Testis (tissue), 3 donors: Measurements from ENCODE around the gene ARHGAP19. TPM values are rescaled to one million over a fixed set of nuclear protein-coding genes. Genes with fewer than 3 reads are reported as not detected.

Experiments used
- DNase-seq: peaks from one replicate; pipeline ENCODE4 v3.0.0-alpha.2; 2019
- H3K27ac ChIP-seq, 2 donors: fragments of 200-600 bp; sonication (generic); one replicate each; pipeline ENCODE4 v1.5.1; 2019
- H3K27me3 ChIP-seq: fragments of 200-600 bp; sonication (generic); one replicate; pipeline ENCODE4 v1.5.1; 2019
- H3K36me3 ChIP-seq: fragments of 200-600 bp; sonication (generic); one replicate; pipeline ENCODE4 v1.5.1; 2017; ENCODE audit warnings: low read depth; ENCODE audit errors: missing control alignments
- H3K4me1 ChIP-seq: fragments of 200-600 bp; sonication (generic); one replicate; pipeline ENCODE4 v1.5.1; 2019
- H3K4me3 ChIP-seq, 2 donors: fragments of 200-600 bp; sonication (generic); one replicate each; pipeline ENCODE4 v1.5.1; 2017 to 2019
- H3K9me3 ChIP-seq: fragments of 200-600 bp; sonication (generic); one replicate; pipeline ENCODE4 v1.5.1; 2017
- POLR2A ChIP-seq: fragments of 450-650 bp; IDR thresholded peaks from one replicate; pipeline ENCODE4 v1.6.1; 2017; ENCODE audit warnings: antibody characterized with exemption, mild to moderate bottlenecking, moderate library complexity
- WGBS, 2 donors: methylation state at CpG; one replicate each; pipeline ENCODE4 v1.1.5; 2018; 5-methylcytosine and 5-hydroxymethylcytosine counted together
- intact Hi-C: fragments of 100-400 bp; cut with DNase I; formaldehyde crosslinking; loops from one replicate; pipeline ENCODE4 v1.15.1; 2023; ENCODE audit warnings: low total_unique reads
- polyA plus RNA-seq: library from polyadenylated mRNA; stranded (reverse); fragments of 350-450 nt; fragmentation: Illumina TruSeq; extraction: RNeasy Lipid Tissue Mini Kit (QIAGEN cat#74804); gene quantifications from one replicate; pipeline ENCODE4 v1.2.3, GENCODE V29; 2014; ENCODE audit warnings: low read depth, low replicate concordance; ENCODE audit not compliant: insufficient read depth
- total RNA-seq, 2 donors: library from RNA; depleted of rRNA; stranded (reverse); fragments of >200 nt; gene quantifications; one replicate each; pipeline ENCODE4 v1.2.3, GENCODE V29; 2016
- TF ChIP-seq, protein P1 (sequence below), 3 experiments: fragments of 450-650 bp in 2 of 3; fragments of 200-600 bp in 1 of 3; sonication (generic) in 1 of 3; IDR thresholded peaks; one replicate each; pipeline ENCODE4 v1.5.1; 2016 to 2019; ENCODE audit warnings: antibody characterized with exemption in 3 of 3, mild to moderate bottlenecking in 2 of 3, moderate library complexity in 1 of 3

ARHGAP19 gene
- total and polyA plus RNA-seq, 3 donors from 2014 or later, result 40.5 to 54.6 (median 50.0) TPM

DNA sequence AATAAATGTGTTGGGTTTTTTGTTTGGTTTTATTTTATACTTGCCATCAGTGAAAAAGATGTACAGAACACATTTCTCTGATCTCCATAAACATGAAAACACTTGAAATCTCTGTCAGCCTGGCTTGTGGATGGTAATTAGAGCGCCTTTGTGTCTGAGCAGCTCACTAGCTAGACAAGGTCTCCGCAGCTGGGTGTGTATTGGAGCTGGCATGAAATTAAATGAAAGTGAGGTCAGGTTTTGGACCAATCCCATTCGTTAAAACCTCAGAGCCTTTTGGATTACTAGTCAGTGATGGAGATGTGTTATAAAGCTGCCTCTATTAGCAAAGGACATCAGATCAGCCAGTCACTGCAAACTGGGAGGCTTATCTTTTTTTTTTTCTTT lies 29.4 kb upstream of the ARHGAP19 start:
- Histone ChIP-seq H3K4me3 (no peak overlapping the region), H3K27ac (no peak overlapping the region), H3K36me3 (no peaks in the 10 kb centered on the region), H3K4me1 (peaks cover 13% of the 10 kb centered on the region), H3K27me3 (no peaks in the 10 kb centered on the region), H3K9me3 (no peaks in the 10 kb centered on the region)
- intact Hi-C loops, result no loop called here
- 62 to 63% methylated on average over 3 of the region's 3 CpGs for WGBS, 2 donors
- no peak for TF ChIP-seq POLR2A
- DNase-seq, result no peak

DNA sequence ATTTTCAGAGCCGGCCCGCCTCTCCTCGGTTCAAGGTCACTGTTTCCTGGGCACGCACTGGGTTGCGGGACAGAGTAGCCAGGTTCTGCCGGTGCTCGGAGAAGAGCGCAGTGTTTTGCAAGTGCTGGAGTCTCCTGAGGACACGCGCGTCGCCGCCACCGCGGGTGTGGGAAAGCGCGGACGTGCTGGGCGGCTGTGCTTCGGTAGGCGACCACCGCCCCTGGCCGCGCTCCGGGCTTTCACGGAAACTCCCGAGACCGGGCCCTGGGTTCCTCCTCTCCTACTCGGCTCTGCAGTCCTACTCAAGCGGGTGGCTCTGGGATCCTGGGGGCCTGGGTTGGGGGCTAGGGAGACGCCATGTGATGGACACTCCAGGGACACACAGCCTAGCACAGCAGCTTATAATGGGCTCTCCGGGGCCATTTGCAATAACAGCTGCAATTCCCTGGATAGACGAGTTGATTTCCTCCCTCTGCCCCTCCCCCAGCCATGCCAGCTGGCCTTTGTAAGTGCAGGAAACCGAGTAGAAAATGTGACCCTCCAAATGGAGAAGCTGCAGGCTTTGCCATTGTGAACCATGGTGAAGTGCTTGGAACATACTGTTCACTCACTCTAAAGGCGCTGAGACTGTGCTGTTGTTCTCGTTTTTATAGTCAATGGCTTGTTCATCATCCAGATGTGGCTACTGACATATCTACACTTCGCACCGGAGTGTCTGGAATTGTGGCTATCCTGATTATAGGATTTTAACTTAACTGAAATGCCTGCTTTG lies 28.8 kb upstream of the ARHGAP19 start:
- Histone ChIP-seq H3K36me3 (no peaks in the 10 kb centered on the region), H3K4me1 (peaks cover 13% of the 10 kb centered on the region), H3K9me3 (no peaks in the 10 kb centered on the region), H3K27ac (peak overlapping the region; percentile 52 to 97), H3K4me3 (peak overlapping the region; percentile 74 to 84), H3K27me3 (no peaks in the 10 kb centered on the region)
- intact Hi-C loops, result no loop called here
- no peak for TF ChIP-seq POLR2A
- TF ChIP-seq, protein P1, sequence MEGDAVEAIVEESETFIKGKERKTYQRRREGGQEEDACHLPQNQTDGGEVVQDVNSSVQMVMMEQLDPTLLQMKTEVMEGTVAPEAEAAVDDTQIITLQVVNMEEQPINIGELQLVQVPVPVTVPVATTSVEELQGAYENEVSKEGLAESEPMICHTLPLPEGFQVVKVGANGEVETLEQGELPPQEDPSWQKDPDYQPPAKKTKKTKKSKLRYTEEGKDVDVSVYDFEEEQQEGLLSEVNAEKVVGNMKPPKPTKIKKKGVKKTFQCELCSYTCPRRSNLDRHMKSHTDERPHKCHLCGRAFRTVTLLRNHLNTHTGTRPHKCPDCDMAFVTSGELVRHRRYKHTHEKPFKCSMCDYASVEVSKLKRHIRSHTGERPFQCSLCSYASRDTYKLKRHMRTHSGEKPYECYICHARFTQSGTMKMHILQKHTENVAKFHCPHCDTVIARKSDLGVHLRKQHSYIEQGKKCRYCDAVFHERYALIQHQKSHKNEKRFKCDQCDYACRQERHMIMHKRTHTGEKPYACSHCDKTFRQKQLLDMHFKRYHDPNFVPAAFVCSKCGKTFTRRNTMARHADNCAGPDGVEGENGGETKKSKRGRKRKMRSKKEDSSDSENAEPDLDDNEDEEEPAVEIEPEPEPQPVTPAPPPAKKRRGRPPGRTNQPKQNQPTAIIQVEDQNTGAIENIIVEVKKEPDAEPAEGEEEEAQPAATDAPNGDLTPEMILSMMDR (IDR thresholded peaks at IDR 0.05), result no peak
- WGBS, 2 donors, result 19 to 38% methylated on average over 9 to 33 of the region's 38 CpGs
- peak; percentile 49 for DNase-seq

DNA sequence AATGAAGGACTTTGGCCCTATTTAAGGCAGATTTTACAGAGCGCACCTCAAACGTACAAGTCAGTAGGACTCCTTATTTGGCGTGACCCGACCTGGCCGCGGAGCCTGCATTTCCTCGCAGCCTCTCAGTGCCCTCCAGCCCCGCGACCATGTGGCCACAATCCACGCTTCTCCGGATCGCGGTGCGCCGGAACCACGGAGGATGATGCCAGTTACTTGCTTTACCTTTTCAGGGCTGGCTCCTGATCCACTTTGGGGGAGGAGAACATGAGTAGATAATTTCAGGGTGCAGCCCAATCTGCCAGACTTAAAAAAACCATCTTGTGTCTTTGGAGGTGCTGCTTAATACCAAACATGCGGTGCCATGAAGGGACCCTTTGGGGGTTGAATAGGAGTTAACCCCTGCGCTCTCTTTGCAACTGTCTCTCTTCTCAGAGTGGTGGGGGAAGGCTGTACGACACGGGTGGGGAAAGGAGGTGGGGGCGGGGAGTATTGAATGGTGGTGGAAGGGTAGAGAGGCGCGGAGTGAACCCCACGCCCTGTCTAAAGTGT lies 28.1 kb upstream of the ARHGAP19 start:
- H3K9me3 ChIP-seq, result no peaks in the 10 kb centered on the region
- no peaks in the 10 kb centered on the region for H3K27me3 ChIP-seq
- peak overlapping the region; percentile 74 to 84 for H3K4me3 ChIP-seq
- intact Hi-C loops, result no loop called here
- peaks cover 13% of the 10 kb centered on the region for H3K4me1 ChIP-seq
- 11 to 22% methylated on average over 8 to 24 of the region's 24 CpGs for WGBS, 2 donors
- peak; percentile 47 for DNase-seq
- H3K36me3 ChIP-seq, result no peaks in the 10 kb centered on the region
- TF ChIP-seq, protein P1 (IDR thresholded peaks at IDR 0.05), result no peak
- no peak for TF ChIP-seq POLR2A
- H3K27ac ChIP-seq, result peak overlapping the region; percentile 52 to 97

DNA sequence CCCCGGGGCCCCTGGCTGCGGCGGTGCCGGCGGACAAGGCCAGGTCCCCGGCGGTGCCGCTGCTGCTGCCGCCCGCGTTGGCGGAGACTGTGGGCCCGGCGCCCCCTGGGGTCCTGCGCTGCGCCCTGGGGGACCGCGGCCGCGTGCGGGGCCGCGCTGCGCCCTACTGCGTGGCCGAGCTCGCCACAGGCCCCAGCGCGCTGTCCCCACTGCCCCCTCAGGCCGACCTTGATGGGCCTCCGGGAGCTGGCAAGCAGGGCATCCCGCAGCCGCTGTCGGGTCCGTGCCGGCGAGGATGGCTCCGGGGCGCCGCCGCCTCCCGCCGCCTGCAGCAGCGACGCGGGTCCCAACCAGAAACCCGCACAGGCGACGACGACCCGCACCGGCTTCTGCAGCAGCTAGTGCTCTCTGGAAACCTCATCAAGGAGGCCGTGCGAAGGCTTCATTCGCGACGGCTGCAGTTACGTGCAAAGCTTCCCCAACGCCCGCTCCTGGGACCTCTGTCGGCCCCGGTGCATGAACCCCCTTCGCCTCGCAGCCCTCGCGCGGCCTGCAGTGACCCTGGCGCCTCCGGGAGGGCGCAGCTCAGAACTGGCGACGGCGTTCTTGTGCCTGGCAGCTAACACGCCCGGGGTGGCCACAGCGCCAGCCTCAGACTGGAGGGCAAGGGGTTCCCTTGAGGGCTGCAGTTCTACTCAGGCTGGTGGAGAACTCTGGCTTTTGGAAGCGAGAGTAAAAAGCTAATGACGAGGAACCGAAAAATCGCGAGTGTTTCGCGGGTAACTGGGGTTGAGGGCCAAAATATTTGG lies 27.4 kb upstream of the ARHGAP19 start:
- Histone ChIP-seq H3K4me3 (peak overlapping the region; percentile 74 to 84), H3K27ac (peak overlapping the region; percentile 52 to 97), H3K9me3 (no peaks in the 10 kb centered on the region), H3K36me3 (no peaks in the 10 kb centered on the region), H3K4me1 (peaks cover 13% of the 10 kb centered on the region), H3K27me3 (no peaks in the 10 kb centered on the region)
- no peak for TF ChIP-seq POLR2A
- TF ChIP-seq, protein P1 (IDR thresholded peaks at IDR 0.05), result no peak
- DNase-seq, result peak; percentile 67
- intact Hi-C loops, result no loop called here
- 1% methylated on average over 31 to 45 of the region's 83 CpGs for WGBS, 2 donors
